Fibroblast of lung (primary cell): ENCODE results near the gene JUNB. TPM values are rescaled to one million over a fixed set of nuclear protein-coding genes. Genes with fewer than 3 reads are reported as not detected.

Experiments used
- DNase-seq, 2 donors: peaks; one replicate each; pipeline versions ENCODE4 v3.0.0 to v3.0.0-alpha.2; 2010; ENCODE audit warnings: low read depth in 2 of 2
- H2AFZ ChIP-seq: 2 replicates; pipeline ENCODE4 v1.5.1; 2012; ENCODE audit warnings: low read length, control low read depth, inconsistent platforms
- H3K27ac ChIP-seq: 2 replicates; pipeline ENCODE4 v1.5.1; 2011; ENCODE audit warnings: low read length, control low read depth; ENCODE audit not compliant: insufficient read depth
- H3K27me3 ChIP-seq: 2 replicates; pipeline ENCODE4 v1.5.1; 2011; ENCODE audit warnings: mild to moderate bottlenecking, low read length; ENCODE audit not compliant: control insufficient read depth, insufficient read depth
- H3K36me3 ChIP-seq: 2 replicates; pipeline ENCODE4 v1.5.1; 2011; ENCODE audit warnings: low read length; ENCODE audit not compliant: control insufficient read depth, insufficient read depth
- H3K4me1 ChIP-seq: 2 replicates; pipeline ENCODE4 v1.5.1; 2011; ENCODE audit warnings: low read length; ENCODE audit not compliant: control insufficient read depth, insufficient read depth; ENCODE audit errors: extremely low read depth
- H3K4me2 ChIP-seq: 2 replicates; pipeline ENCODE4 v1.5.1; 2011; ENCODE audit warnings: low read length, control low read depth; ENCODE audit not compliant: insufficient read depth; ENCODE audit errors: extremely low read depth
- H3K4me3 ChIP-seq, 4 experiments: fragments of 200-600 bp in 1 of 4; sonication (generic) in 1 of 4; replicated peaks in 1 of 4; 2 replicates each; pipeline ENCODE4 v1.5.1; 2011 to 2016; ENCODE audit warnings: low read length in 4 of 4, low read depth in 3 of 4, mild to moderate bottlenecking in 3 of 4, control low read depth in 2 of 4, inconsistent platforms in 1 of 4, mixed read lengths in 1 of 4; ENCODE audit not compliant: insufficient read depth in 1 of 4; ENCODE audit errors: control extremely low read depth in 1 of 4
- H3K79me2 ChIP-seq: 2 replicates; pipeline ENCODE4 v1.5.1; 2012; ENCODE audit warnings: mild to moderate bottlenecking, low read length, inconsistent platforms; ENCODE audit not compliant: control insufficient read depth, insufficient read depth
- H3K9ac ChIP-seq: 2 replicates; pipeline ENCODE4 v1.5.1; 2011; ENCODE audit warnings: mild to moderate bottlenecking, low read length, control low read depth; ENCODE audit not compliant: insufficient read depth
- H3K9me3 ChIP-seq: 2 replicates; pipeline ENCODE4 v1.5.1; 2012; ENCODE audit warnings: low read depth, low read length; ENCODE audit not compliant: control insufficient read depth, insufficient read depth
- H4K20me1 ChIP-seq: 2 replicates; pipeline ENCODE4 v1.5.1; 2011; ENCODE audit warnings: low read length; ENCODE audit not compliant: control insufficient read depth, insufficient read depth; ENCODE audit errors: extremely low read depth
- CTCF ChIP-seq, 2 donors: IDR thresholded peaks in 1 of 2; conservative IDR thresholded peaks in 1 of 2; 1 replicate in 1 of 2; 2 replicates in 1 of 2; pipeline ENCODE4 v1.5.1; 2011 to 2012; ENCODE audit warnings: low read length in 2 of 2, control low read depth in 1 of 2, inconsistent platforms in 1 of 2, low read depth in 1 of 2, mild to moderate bottlenecking in 1 of 2
- EZH2 ChIP-seq: IDR thresholded peaks from 2 replicates; pipeline ENCODE4 v1.5.1; 2012; ENCODE audit warnings: low read length, control low read depth, mild to moderate bottlenecking; ENCODE audit errors: missing control alignments
- polyA plus RNA-seq, 2 donors: library from polyadenylated mRNA; depleted of rRNA in 1 of 2; stranded (reverse) in 1 of 2; unstranded in 1 of 2; fragments of >200 nt; gene quantifications; 2 replicates each; pipeline ENCODE4 v1.2.1, GENCODE V29; 2011 to 2012; ENCODE audit warnings: missing spikeins in 1 of 2
- total RNA-seq: library from RNA; depleted of rRNA; stranded (reverse); fragments of >200 nt; gene quantifications from 2 replicates; pipeline ENCODE4 v1.2.1, GENCODE V29; 2014

JUNB gene
- total and polyA plus RNA-seq, 2 donors (not counting 1 experiment from before 2014, with no cell fraction given), result 20.2 to 108 TPM

DNA sequence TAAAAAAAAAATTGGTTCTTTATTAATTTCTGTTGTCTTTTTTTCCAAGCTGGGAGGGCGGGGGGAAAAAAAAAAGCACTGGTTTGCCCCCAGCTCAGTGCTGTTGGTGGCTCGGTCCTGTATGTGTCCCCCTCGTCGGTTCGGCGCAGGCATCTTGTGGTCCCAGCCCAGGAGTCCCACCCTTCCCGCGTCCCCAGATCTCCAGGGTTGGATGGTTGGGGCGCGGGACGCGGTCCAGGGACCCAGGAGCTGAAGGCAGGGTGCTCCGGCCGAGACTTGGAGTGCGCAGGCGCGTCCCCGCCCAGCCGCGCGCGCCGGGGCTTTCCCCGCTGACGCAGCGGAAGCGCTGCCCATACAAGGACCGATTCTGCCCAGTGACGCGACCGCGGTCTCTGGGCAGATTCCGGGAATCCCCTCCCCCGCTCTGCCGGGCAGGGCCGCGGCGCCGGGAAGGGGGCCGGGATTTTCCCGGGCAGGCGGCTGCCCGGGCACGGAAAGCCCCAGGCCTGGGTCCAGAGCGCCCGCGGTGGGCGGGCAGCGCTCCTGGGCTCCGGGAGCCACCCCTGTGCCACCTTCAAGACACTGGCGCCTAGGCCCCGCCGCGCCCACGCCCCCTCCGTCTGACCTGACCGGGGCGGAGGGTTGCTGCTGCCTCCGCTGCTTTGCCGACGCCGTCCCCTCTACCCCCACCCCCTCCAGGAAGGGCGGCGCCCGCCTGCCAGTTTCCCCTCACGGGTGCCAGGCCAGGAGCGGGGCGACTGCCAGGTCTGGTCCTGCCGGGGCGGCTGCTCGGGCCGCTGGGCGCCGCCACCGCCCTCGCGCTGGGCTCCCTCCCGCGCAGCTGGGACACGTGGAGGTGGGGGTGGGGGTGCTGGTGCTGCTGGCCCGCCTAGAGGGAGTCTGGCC lies 2.3 kb downstream of the JUNB start:
- no peak overlapping the region for H2AFZ ChIP-seq
- H3K4me1 ChIP-seq, result peaks cover 23% of the 10 kb centered on the region

GRCh38 chr19:12794196-12794941 lies 3.1 kb downstream of the JUNB start:
- Histone ChIP-seq H2AFZ (no peak overlapping the region), H3K9me3 (no peaks in the 10 kb centered on the region), H3K36me3 (peaks cover 2% of the 10 kb centered on the region), H3K27me3 (no peaks in the 10 kb centered on the region), H3K4me2 (peak overlapping the region; percentile 54), H3K79me2 (peaks cover 20% of the 10 kb centered on the region), H3K9ac (peak overlapping the region; percentile 99), H4K20me1 (no peaks in the 10 kb centered on the region), H3K4me3 (peak overlapping the region in 3 of 4 experiments; percentile 27 to 96 (median 30)), H3K27ac (peak overlapping the region; percentile 97), H3K4me1 (peaks cover 16% of the 10 kb centered on the region)
- TF ChIP-seq CTCF (conservative IDR thresholded peaks at IDR 0.05 in 1 of 2, IDR thresholded peaks at IDR 0.05 in 1 of 2; ENCODE audit: low read depth in 1 of 2, low read length in 2 of 2) (no peak), EZH2 (no peak)
- DNase-seq, result peak in 1 of 2 donors; percentile 61

More for the DNA sequence above, 2.3 kb downstream of the JUNB start:
- peak overlapping the region; percentile 99 for H3K9ac ChIP-seq
- no peaks in the 10 kb centered on the region for H3K27me3 ChIP-seq
- no peaks in the 10 kb centered on the region for H4K20me1 ChIP-seq
- H3K9me3 ChIP-seq, result no peaks in the 10 kb centered on the region
- H3K79me2 ChIP-seq, result peaks cover 20% of the 10 kb centered on the region
- H3K27ac ChIP-seq, result peak overlapping the region; percentile 97
- TF ChIP-seq CTCF (conservative IDR thresholded peaks at IDR 0.05 in 1 of 2, IDR thresholded peaks at IDR 0.05 in 1 of 2; ENCODE audit: low read depth in 1 of 2, low read length in 2 of 2) (no peak), EZH2 (no peak)
- peak overlapping the region; percentile 73 to 98 (median 94) for H3K4me3 ChIP-seq
- H3K4me2 ChIP-seq, result peak overlapping the region; percentile 72
- peaks cover 2% of the 10 kb centered on the region for H3K36me3 ChIP-seq
- DNase-seq, result peak; percentile 89 to 94

DNA sequence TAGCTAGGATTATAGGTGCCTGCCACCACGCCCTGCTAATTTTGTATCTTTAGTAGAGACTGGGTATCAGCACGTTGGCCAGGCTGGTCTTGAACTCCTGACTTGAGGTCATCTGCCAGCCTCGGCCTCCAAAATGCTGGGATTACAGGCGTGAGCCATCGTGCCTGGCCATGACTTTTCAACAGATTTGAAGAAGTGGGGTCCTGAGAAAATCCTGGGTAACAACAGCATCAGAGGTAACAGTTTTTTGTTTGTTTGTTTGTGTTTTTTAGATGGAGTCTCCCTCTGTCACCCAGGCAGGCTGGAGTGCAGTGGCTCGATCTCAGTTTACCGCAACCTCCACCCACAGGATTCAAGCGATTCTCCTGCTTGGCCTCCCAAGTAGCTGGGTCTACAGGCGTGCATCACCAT lies 3.7 kb downstream of the JUNB start:
- no peak overlapping the region for H3K4me2 ChIP-seq
- DNase-seq, result no peak
- peak overlapping the region in 1 of 4 experiments; percentile 96 for H3K4me3 ChIP-seq
- H3K36me3 ChIP-seq, result peaks cover 2% of the 10 kb centered on the region
- H3K4me1 ChIP-seq, result peaks cover 15% of the 10 kb centered on the region
- no peaks in the 10 kb centered on the region for H4K20me1 ChIP-seq
- no peak overlapping the region for H3K27ac ChIP-seq
- no peak overlapping the region for H2AFZ ChIP-seq
- no peak overlapping the region for H3K9ac ChIP-seq
- H3K79me2 ChIP-seq, result peaks cover 20% of the 10 kb centered on the region
- TF ChIP-seq CTCF (conservative IDR thresholded peaks at IDR 0.05 in 1 of 2, IDR thresholded peaks at IDR 0.05 in 1 of 2; ENCODE audit: low read depth in 1 of 2, low read length in 2 of 2) (no peak), EZH2 (no peak)
- no peaks in the 10 kb centered on the region for H3K27me3 ChIP-seq
- H3K9me3 ChIP-seq, result no peaks in the 10 kb centered on the region
